OCI-LY1 (cell line): ENCODE measurements around the gene METTL8.

Experiments used
- H2AFZ ChIP-seq: fragments of 200-600 bp; sonication (generic), shearing (Covaris generic); 2 replicates; pipeline ENCODE4 v1.6.0; 2014; ENCODE audit warnings: antibody characterized with exemption, mild to moderate bottlenecking, low read length
- H3F3A ChIP-seq: fragments of 200-600 bp; sonication (generic), shearing (Covaris generic); 2 replicates; pipeline ENCODE4 v1.6.0; 2014; ENCODE audit warnings: mild to moderate bottlenecking, antibody characterized with exemption, low read length, moderate library complexity; ENCODE audit not compliant: insufficient read depth
- H3K27ac ChIP-seq: fragments of 200-600 bp; sonication (generic); 2 replicates; pipeline ENCODE4 v1.5.1; 2014; ENCODE audit warnings: low read length, mixed run types, mild to moderate bottlenecking, low read depth; ENCODE audit not compliant: poor library complexity, severe bottlenecking
- H3K27me3 ChIP-seq: fragments of 200-600 bp; sonication (generic); 2 replicates; pipeline ENCODE4 v1.6.0; 2014; ENCODE audit warnings: antibody characterized with exemption, mild to moderate bottlenecking, low read length, moderate library complexity; ENCODE audit not compliant: insufficient read depth
- H3K36me3 ChIP-seq: fragments of 200-600 bp; sonication (generic); 2 replicates; pipeline ENCODE4 v1.6.1; 2014; ENCODE audit warnings: mild to moderate bottlenecking, antibody characterized with exemption, low read length, moderate library complexity, mixed read lengths; ENCODE audit not compliant: insufficient read depth
- H3K4me1 ChIP-seq: fragments of 200-600 bp; sonication (generic); 2 replicates; pipeline ENCODE4 v1.5.1; 2014; ENCODE audit warnings: mild to moderate bottlenecking, low read length, moderate library complexity; ENCODE audit not compliant: insufficient read depth, severe bottlenecking
- H3K4me2 ChIP-seq: fragments of 200-600 bp; sonication (generic), shearing (Covaris generic); 2 replicates; pipeline ENCODE4 v1.6.1; 2014; ENCODE audit warnings: low read length
- H3K4me3 ChIP-seq: fragments of 200-600 bp; sonication (generic); 2 replicates; pipeline ENCODE4 v1.5.1; 2014; ENCODE audit warnings: low read length, low read depth, mild to moderate bottlenecking, mixed read lengths; ENCODE audit not compliant: poor library complexity, severe bottlenecking
- H3K79me2 ChIP-seq: fragments of 200-600 bp; shearing (Covaris generic); 2 replicates; pipeline ENCODE4 v1.6.1; 2016; ENCODE audit warnings: mixed run types, low read length, mixed read lengths; ENCODE audit not compliant: insufficient read depth
- H3K9ac ChIP-seq: fragments of 200-600 bp; sonication (generic), shearing (Covaris generic); 2 replicates; pipeline ENCODE4 v1.6.1; 2014; ENCODE audit warnings: mild to moderate bottlenecking, low read length, mixed read lengths
- H3K9me2 ChIP-seq: fragments of 200-600 bp; sonication (generic), shearing (Covaris generic); 2 replicates; pipeline ENCODE4 v1.6.1; 2014; ENCODE audit warnings: low read depth, mild to moderate bottlenecking, low read length, mixed read lengths
- H3K9me3 ChIP-seq: fragments of 200-600 bp; shearing (Covaris generic); 2 replicates; pipeline ENCODE4 v1.6.1; 2014; ENCODE audit warnings: low read length, mixed read lengths
- H4K20me1 ChIP-seq: fragments of 200-600 bp; sonication (generic), shearing (Covaris generic); 2 replicates; pipeline ENCODE4 v1.6.0; 2016; ENCODE audit warnings: mild to moderate bottlenecking, low read length; ENCODE audit not compliant: insufficient read depth
- CTCF ChIP-seq: fragments of 200-600 bp; sonication (generic), shearing (Covaris generic); IDR thresholded peaks from 2 replicates; pipeline ENCODE4 v1.5.1; 2017; ENCODE audit warnings: mild to moderate bottlenecking, antibody characterized with exemption, low read length, moderate library complexity, mixed read lengths
- EZH2 ChIP-seq: fragments of 200-600 bp; sonication (generic), shearing (Covaris generic); IDR thresholded peaks from 2 replicates; pipeline ENCODE4 v1.8.0; 2017; ENCODE audit warnings: borderline replicate concordance, mixed run types, mild to moderate bottlenecking, antibody characterized with exemption, low read length, moderate library complexity, mixed read lengths

METTL8 gene

GRCh38 chr2:171279983-171280790 is 153.6 kb downstream of the METTL8 start:
- Histone ChIP-seq H3K36me3 (no peaks in the 10 kb centered on the region), H3K27me3 (no peaks in the 10 kb centered on the region), H3K4me3 (no peak overlapping the region), H2AFZ (no peak overlapping the region), H3F3A (no peaks in the 10 kb centered on the region), H3K9me2 (no peaks in the 10 kb centered on the region), H3K9ac (no peak overlapping the region), H3K4me2 (no peak overlapping the region), H3K79me2 (no peaks in the 10 kb centered on the region), H4K20me1 (no peaks in the 10 kb centered on the region), H3K9me3 (peaks cover 4% of the 10 kb centered on the region; the same call in 1 of the 2 replicates), H3K4me1 (no peaks in the 10 kb centered on the region), H3K27ac (no peak overlapping the region)
- TF ChIP-seq CTCF (no peak), EZH2 (no peak)

GRCh38 chr2:171274757-171275156 is 159.0 kb downstream of the METTL8 start:
- no peaks in the 10 kb centered on the region for H3F3A ChIP-seq
- no peaks in the 10 kb centered on the region for H3K36me3 ChIP-seq
- H3K9me3 ChIP-seq = peaks cover 4% of the 10 kb centered on the region; the same call in 1 of the 2 replicates
- no peaks in the 10 kb centered on the region for H3K4me1 ChIP-seq
- H3K9ac ChIP-seq = no peak overlapping the region
- H3K79me2 ChIP-seq = no peaks in the 10 kb centered on the region
- no peak overlapping the region for H3K27ac ChIP-seq
- H2AFZ ChIP-seq = no peak overlapping the region
- H3K4me2 ChIP-seq = no peak overlapping the region
- H3K9me2 ChIP-seq = no peaks in the 10 kb centered on the region
- TF ChIP-seq CTCF (no peak), EZH2 (no peak)
- H4K20me1 ChIP-seq = no peaks in the 10 kb centered on the region
- no peak overlapping the region for H3K4me3 ChIP-seq
- no peaks in the 10 kb centered on the region for H3K27me3 ChIP-seq

GRCh38 chr2:171271971-171272436 is 161.8 kb downstream of the METTL8 start:
- Histone ChIP-seq H3K27ac (no peak overlapping the region), H3K4me3 (no peak overlapping the region), H3K4me1 (no peaks in the 10 kb centered on the region), H3K4me2 (no peak overlapping the region), H3K9me2 (no peaks in the 10 kb centered on the region), H3K36me3 (no peaks in the 10 kb centered on the region), H3K27me3 (no peaks in the 10 kb centered on the region), H3F3A (no peaks in the 10 kb centered on the region), H2AFZ (no peak overlapping the region), H3K9ac (no peak overlapping the region), H3K9me3 (no peaks in the 10 kb centered on the region), H3K79me2 (no peaks in the 10 kb centered on the region), H4K20me1 (no peaks in the 10 kb centered on the region)
- no peak for TF ChIP-seq CTCF
- TF ChIP-seq EZH2 = no peak
